Liver (tissue), 9 donors: Measurements from ENCODE around the gene NEK8. TPM values are rescaled to one million over a fixed set of nuclear protein-coding genes. Genes with fewer than 3 reads are reported as not detected.

Experiments
- DNase-seq: peaks from one replicate; pipeline ENCODE4 v3.0.0-alpha.2; 2017; ENCODE audit warnings: low spot score
- H3K27ac ChIP-seq, 2 donors: one replicate each; pipeline ENCODE4 v1.7.0; 2013; ENCODE audit warnings: inconsistent platforms in 2 of 2, low read length in 2 of 2, control low read depth in 1 of 2, low read depth in 1 of 2, mild to moderate bottlenecking in 1 of 2
- H3K27me3 ChIP-seq, 4 donors: one replicate each; pipeline versions ENCODE4 v1.6.1 to v1.7.0; 2013; ENCODE audit warnings: low read length in 3 of 4, inconsistent platforms in 1 of 4, mild to moderate bottlenecking in 1 of 4, moderate library complexity in 1 of 4; ENCODE audit not compliant: control insufficient read depth in 4 of 4, insufficient read depth in 4 of 4
- H3K36me3 ChIP-seq, 4 donors: one replicate each; pipeline versions ENCODE4 v1.6.1 to v1.7.0; 2013; ENCODE audit warnings: low read length in 3 of 4, mild to moderate bottlenecking in 3 of 4, low read depth in 1 of 4, moderate library complexity in 1 of 4; ENCODE audit not compliant: control insufficient read depth in 4 of 4, insufficient read depth in 3 of 4
- H3K4me1 ChIP-seq, 4 donors: one replicate each; pipeline versions ENCODE4 v1.6.1 to v1.7.0; 2013; ENCODE audit warnings: low read length in 3 of 4, mild to moderate bottlenecking in 3 of 4, moderate library complexity in 1 of 4; ENCODE audit not compliant: control insufficient read depth in 4 of 4, insufficient read depth in 4 of 4
- H3K4me3 ChIP-seq, 3 donors: one replicate each; pipeline versions ENCODE4 v1.6.1 to v1.7.0; 2013; ENCODE audit warnings: low read length in 3 of 3, control low read depth in 1 of 3, low read depth in 1 of 3, mild to moderate bottlenecking in 1 of 3
- H3K9ac ChIP-seq, 2 donors: one replicate each; pipeline ENCODE4 v1.7.0; 2013; ENCODE audit warnings: low read length in 2 of 2, mild to moderate bottlenecking in 2 of 2, moderate library complexity in 2 of 2, control low read depth in 1 of 2, low read depth in 1 of 2
- H3K9me3 ChIP-seq, 4 donors: one replicate each; pipeline versions ENCODE4 v1.6.1 to v1.7.0; 2013; ENCODE audit warnings: low read length in 3 of 4; ENCODE audit not compliant: control insufficient read depth in 4 of 4
- EGR1 ChIP-seq, 2 donors: IDR thresholded peaks; 2 replicates each; pipeline ENCODE4 v1.6.1; 2016 to 2018; ENCODE audit warnings: antibody characterized with exemption in 2 of 2, low read depth in 2 of 2
- FOXA2 ChIP-seq: IDR thresholded peaks from 2 replicates; pipeline ENCODE4 v1.6.1; 2016; ENCODE audit warnings: antibody characterized with exemption
- GABPA ChIP-seq, 2 donors: IDR thresholded peaks in 1 of 2; conservative IDR thresholded peaks in 1 of 2; 2 replicates each; pipeline ENCODE4 v1.6.1; 2016; ENCODE audit warnings: antibody characterized with exemption in 2 of 2, mild to moderate bottlenecking in 1 of 2, moderate library complexity in 1 of 2
- HNF4A ChIP-seq, 2 donors: conservative IDR thresholded peaks; 2 replicates each; pipeline ENCODE4 v1.6.1; 2016; ENCODE audit warnings: antibody characterized with exemption in 2 of 2, mild to moderate bottlenecking in 2 of 2
- HNF4G ChIP-seq: IDR thresholded peaks from 2 replicates; pipeline ENCODE4 v1.6.1; 2016; ENCODE audit warnings: antibody characterized with exemption
- JUND ChIP-seq, 2 donors: IDR thresholded peaks; 2 replicates each; pipeline ENCODE4 v1.6.1; 2016; ENCODE audit warnings: antibody characterized with exemption in 2 of 2
- RAD21 ChIP-seq, 2 donors: IDR thresholded peaks; 2 replicates each; pipeline ENCODE4 v1.6.1; 2016; ENCODE audit warnings: antibody characterized with exemption in 2 of 2, mild to moderate bottlenecking in 2 of 2
- REST ChIP-seq: IDR thresholded peaks from 2 replicates; pipeline ENCODE4 v1.6.1; 2016; ENCODE audit warnings: antibody characterized with exemption, mild to moderate bottlenecking
- RXRA ChIP-seq, 2 donors: IDR thresholded peaks; 2 replicates each; pipeline ENCODE4 v1.6.1; 2017 to 2018; ENCODE audit warnings: antibody characterized with exemption in 2 of 2, mild to moderate bottlenecking in 1 of 2
- SP1 ChIP-seq: IDR thresholded peaks from 2 replicates; pipeline ENCODE4 v1.6.1; 2018; ENCODE audit warnings: antibody characterized with exemption, mild to moderate bottlenecking
- TAF1 ChIP-seq: conservative IDR thresholded peaks from 2 replicates; pipeline ENCODE4 v1.6.1; 2016; ENCODE audit warnings: antibody characterized with exemption, mild to moderate bottlenecking
- YY1 ChIP-seq: IDR thresholded peaks from 2 replicates; pipeline ENCODE4 v1.6.1; 2016; ENCODE audit warnings: antibody characterized with exemption, mild to moderate bottlenecking
- ZBTB33 ChIP-seq: IDR thresholded peaks from 2 replicates; pipeline ENCODE4 v1.6.1; 2016; ENCODE audit warnings: antibody characterized with exemption
- WGBS: extraction: QIAGEN DNeasy Blood & Tissue Kit; methylation state at CpG from one replicate; pipeline ENCODE4 v1.1.7; 2013; 5-methylcytosine and 5-hydroxymethylcytosine counted together
- polyA plus RNA-seq, 2 donors: library from polyadenylated mRNA; stranded (reverse) in 1 of 2; unstranded in 1 of 2; fragments of 200-250 nt in 1 of 2; fragments of >200 nt in 1 of 2; fragmentation: Nextera tagmentation in 1 of 2; extraction: Ambion mirVana in 1 of 2; gene quantifications; one replicate each; pipeline versions ENCODE4 v1.2.1 to v1.2.3, GENCODE V29; 2013 to 2015
- total RNA-seq, 2 donors: library from RNA; depleted of rRNA; stranded (reverse); fragments of >200 nt; gene quantifications; one replicate each; pipeline ENCODE4 v1.2.3, GENCODE V29; 2014
- TF ChIP-seq, protein P1 (sequence below): fragments of 150-350 bp; IDR thresholded peaks from 2 replicates; pipeline ENCODE4 v1.5.1; 2017; ENCODE audit warnings: improper control_type of control experiment, low read depth, low read length; ENCODE audit not compliant: missing input control
- TF ChIP-seq, protein P2 (sequence below): IDR thresholded peaks from 2 replicates; pipeline ENCODE4 v1.6.1; 2016; ENCODE audit warnings: antibody characterized with exemption
- TF ChIP-seq, protein P3 (sequence below): IDR thresholded peaks from 2 replicates; pipeline ENCODE4 v1.6.1; 2016; ENCODE audit warnings: antibody characterized with exemption
- donor health status: healthy.
- donor health status: healthy.
- donor health status: healthy.
- donor health status: healthy.
- donor health status: healthy.

Gene NEK8
- total and polyA plus RNA-seq, 4 donors: 1.7 to 7.8 (median 4.5) TPM

GRCh38 chr17:28722417-28723158, 6.0 kb upstream of the NEK8 start:
- peaks cover 10 to 28% (median 22%) of the 10 kb centered on the region in 4 donors for H3K36me3 ChIP-seq
- no peak for DNase-seq
- no peaks in the 10 kb centered on the region for H3K27me3 ChIP-seq
- H3K4me3 ChIP-seq: no peak overlapping the region
- 77% methylated on average over 7 of the region's 7 CpGs for WGBS
- peaks cover 6 to 45% (median 30%) of the 10 kb centered on the region in 4 donors for H3K4me1 ChIP-seq
- no peak overlapping the region for H3K27ac ChIP-seq
- TF ChIP-seq HNF4G (no peak), SP1 (no peak), JUND (IDR thresholded peaks at IDR 0.05) (no peak), ZBTB33 (no peak), EGR1 (IDR thresholded peaks at IDR 0.05; ENCODE audit: low read depth in 2 of 2) (no peak), GABPA (IDR thresholded peaks at IDR 0.05 in 1 of 2, conservative IDR thresholded peaks at IDR 0.05 in 1 of 2) (no peak), TAF1 (no peak), RXRA (IDR thresholded peaks at IDR 0.05) (no peak), YY1 (no peak), RAD21 (IDR thresholded peaks at IDR 0.05) (no peak), REST (no peak), HNF4A (conservative IDR thresholded peaks at IDR 0.05) (no peak), FOXA2 (no peak)
- TF ChIP-seq, protein P1, sequence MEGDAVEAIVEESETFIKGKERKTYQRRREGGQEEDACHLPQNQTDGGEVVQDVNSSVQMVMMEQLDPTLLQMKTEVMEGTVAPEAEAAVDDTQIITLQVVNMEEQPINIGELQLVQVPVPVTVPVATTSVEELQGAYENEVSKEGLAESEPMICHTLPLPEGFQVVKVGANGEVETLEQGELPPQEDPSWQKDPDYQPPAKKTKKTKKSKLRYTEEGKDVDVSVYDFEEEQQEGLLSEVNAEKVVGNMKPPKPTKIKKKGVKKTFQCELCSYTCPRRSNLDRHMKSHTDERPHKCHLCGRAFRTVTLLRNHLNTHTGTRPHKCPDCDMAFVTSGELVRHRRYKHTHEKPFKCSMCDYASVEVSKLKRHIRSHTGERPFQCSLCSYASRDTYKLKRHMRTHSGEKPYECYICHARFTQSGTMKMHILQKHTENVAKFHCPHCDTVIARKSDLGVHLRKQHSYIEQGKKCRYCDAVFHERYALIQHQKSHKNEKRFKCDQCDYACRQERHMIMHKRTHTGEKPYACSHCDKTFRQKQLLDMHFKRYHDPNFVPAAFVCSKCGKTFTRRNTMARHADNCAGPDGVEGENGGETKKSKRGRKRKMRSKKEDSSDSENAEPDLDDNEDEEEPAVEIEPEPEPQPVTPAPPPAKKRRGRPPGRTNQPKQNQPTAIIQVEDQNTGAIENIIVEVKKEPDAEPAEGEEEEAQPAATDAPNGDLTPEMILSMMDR: no peak
- TF ChIP-seq, protein P2, sequence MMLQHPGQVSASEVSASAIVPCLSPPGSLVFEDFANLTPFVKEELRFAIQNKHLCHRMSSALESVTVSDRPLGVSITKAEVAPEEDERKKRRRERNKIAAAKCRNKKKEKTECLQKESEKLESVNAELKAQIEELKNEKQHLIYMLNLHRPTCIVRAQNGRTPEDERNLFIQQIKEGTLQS: no peak
- TF ChIP-seq, protein P3, sequence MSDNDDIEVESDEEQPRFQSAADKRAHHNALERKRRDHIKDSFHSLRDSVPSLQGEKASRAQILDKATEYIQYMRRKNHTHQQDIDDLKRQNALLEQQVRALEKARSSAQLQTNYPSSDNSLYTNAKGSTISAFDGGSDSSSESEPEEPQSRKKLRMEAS: no peak
- no peak overlapping the region for H3K9ac ChIP-seq
- H3K9me3 ChIP-seq: no peaks in the 10 kb centered on the region
